Measurements from ENCODE around the gene PDXK.

GRCh38 chr21:43726686-43727518, 8.0 kb downstream of the PDXK start:
- TF ChIP-seq, protein P1, sequence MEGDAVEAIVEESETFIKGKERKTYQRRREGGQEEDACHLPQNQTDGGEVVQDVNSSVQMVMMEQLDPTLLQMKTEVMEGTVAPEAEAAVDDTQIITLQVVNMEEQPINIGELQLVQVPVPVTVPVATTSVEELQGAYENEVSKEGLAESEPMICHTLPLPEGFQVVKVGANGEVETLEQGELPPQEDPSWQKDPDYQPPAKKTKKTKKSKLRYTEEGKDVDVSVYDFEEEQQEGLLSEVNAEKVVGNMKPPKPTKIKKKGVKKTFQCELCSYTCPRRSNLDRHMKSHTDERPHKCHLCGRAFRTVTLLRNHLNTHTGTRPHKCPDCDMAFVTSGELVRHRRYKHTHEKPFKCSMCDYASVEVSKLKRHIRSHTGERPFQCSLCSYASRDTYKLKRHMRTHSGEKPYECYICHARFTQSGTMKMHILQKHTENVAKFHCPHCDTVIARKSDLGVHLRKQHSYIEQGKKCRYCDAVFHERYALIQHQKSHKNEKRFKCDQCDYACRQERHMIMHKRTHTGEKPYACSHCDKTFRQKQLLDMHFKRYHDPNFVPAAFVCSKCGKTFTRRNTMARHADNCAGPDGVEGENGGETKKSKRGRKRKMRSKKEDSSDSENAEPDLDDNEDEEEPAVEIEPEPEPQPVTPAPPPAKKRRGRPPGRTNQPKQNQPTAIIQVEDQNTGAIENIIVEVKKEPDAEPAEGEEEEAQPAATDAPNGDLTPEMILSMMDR (IDR thresholded peaks at IDR 0.05): no peak
- no peak for TF ChIP-seq POLR2A (IDR thresholded peaks at IDR 0.05)
